ENCODE results near the gene DIPK1C. TPM values are rescaled to one million over a fixed set of nuclear protein-coding genes. Genes with fewer than 3 reads are reported as not detected.

Gene DIPK1C
- total RNA-seq, 1 experiment from 2014 or later = not detected

DNA sequence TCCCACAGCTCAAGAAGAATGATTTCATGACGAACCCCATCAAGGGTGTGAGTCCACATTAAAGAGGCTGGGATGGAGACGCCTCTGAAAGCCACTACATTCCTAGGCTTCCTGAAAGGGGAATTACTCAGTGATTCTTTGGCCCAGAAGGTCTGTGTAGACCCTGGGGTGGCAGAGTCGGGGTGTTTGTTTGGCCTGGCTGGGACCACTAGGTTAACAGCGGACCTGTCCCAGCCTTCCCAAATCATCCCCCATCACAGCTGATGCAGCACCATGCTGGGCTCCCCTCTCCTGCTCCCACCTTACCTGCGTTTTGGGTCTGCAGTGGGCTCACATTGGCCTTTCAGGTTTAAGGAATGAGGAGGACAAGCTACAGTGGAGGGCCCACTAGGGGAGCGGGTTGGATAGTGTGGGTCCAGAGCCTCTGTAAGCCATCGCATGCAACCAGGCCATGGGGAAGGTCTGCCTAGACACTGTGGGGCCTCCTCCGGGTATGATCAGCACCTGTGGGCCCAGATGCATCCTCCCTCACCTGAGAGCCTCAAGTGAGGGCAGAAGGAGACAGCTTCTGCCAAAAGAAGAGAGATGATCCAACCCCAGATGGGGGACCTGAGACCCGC is 16.2 kb downstream of the DIPK1C start:
- Mint-ChIP-seq H3K27me3 (ENCODE audit: insufficient read depth, unreplicated experiment) (no peaks in the 10 kb centered on the region), H3K27ac (ENCODE audit: unreplicated experiment) (no peak overlapping the region), H3K9me3 (ENCODE audit: unreplicated experiment) (no peaks in the 10 kb centered on the region), H3K4me3 (ENCODE audit: unreplicated experiment) (no peak overlapping the region), H3K36me3 (ENCODE audit: insufficient read depth, unreplicated experiment) (no peaks in the 10 kb centered on the region), H3K4me1 (ENCODE audit: low read depth, unreplicated experiment) (no peaks in the 10 kb centered on the region)
- DNase-seq = no peak
- BruUV-seq (replicated peaks) = no TSS peak
- intact Hi-C loops (cut with micrococcal nuclease; ENCODE audit: unreplicated experiment) = no loop called here
- Histone ChIP-seq H3K4me1 (no peaks in the 10 kb centered on the region), H3K4me3 (ENCODE audit: low read depth, low read length) (no peak overlapping the region), H3K9me3 (no peaks in the 10 kb centered on the region), H3K36me3 (ENCODE audit: control insufficient read depth, insufficient read depth, low read length) (no peaks in the 10 kb centered on the region), H3K27me3 (replicated peaks; ENCODE audit: control insufficient read depth, insufficient read depth, low read length) (no peaks in the 10 kb centered on the region)
- ChIA-PET POLR2A (no interaction called here), CTCF (no interaction called here)
- TF ChIP-seq, protein P1, sequence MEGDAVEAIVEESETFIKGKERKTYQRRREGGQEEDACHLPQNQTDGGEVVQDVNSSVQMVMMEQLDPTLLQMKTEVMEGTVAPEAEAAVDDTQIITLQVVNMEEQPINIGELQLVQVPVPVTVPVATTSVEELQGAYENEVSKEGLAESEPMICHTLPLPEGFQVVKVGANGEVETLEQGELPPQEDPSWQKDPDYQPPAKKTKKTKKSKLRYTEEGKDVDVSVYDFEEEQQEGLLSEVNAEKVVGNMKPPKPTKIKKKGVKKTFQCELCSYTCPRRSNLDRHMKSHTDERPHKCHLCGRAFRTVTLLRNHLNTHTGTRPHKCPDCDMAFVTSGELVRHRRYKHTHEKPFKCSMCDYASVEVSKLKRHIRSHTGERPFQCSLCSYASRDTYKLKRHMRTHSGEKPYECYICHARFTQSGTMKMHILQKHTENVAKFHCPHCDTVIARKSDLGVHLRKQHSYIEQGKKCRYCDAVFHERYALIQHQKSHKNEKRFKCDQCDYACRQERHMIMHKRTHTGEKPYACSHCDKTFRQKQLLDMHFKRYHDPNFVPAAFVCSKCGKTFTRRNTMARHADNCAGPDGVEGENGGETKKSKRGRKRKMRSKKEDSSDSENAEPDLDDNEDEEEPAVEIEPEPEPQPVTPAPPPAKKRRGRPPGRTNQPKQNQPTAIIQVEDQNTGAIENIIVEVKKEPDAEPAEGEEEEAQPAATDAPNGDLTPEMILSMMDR (IDR thresholded peaks at IDR 0.05; ENCODE audit: insufficient read depth in 1 of 2, low read depth in 1 of 2, low read length in 1 of 2, severe bottlenecking in 1 of 2, unreplicated experiment in 1 of 2) = no peak

DNA sequence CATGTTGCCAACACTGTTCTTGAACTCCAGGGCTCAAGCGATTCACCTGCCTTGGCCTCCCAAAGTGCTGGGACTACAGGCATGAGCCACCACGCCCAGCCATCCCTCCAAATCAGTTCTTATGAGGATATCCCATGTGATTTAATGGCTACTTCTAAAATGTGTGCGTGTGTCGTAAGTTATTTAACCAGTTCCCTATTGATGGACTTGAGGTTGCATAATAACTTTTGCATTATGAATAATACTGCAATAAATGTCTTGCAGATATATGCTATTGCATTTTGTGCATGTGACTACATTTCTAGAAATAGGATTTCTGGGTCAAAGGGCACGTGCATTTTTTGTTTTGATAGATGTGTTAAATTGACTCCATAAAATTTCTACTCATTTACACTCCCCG is 19.0 kb downstream of the DIPK1C start:
- intact Hi-C loops (cut with micrococcal nuclease; ENCODE audit: unreplicated experiment) = no loop called here
- H3K36me3 Mint-ChIP-seq (ENCODE audit: insufficient read depth, unreplicated experiment) = no peaks in the 10 kb centered on the region
- H3K9me3 ChIP-seq = no peaks in the 10 kb centered on the region
- no peaks in the 10 kb centered on the region for H3K4me1 Mint-ChIP-seq (ENCODE audit: low read depth, unreplicated experiment)
- H3K36me3 ChIP-seq (ENCODE audit: control insufficient read depth, insufficient read depth, low read length) = no peaks in the 10 kb centered on the region
- TF ChIP-seq, protein P1 (IDR thresholded peaks at IDR 0.05; ENCODE audit: insufficient read depth in 1 of 2, low read depth in 1 of 2, low read length in 1 of 2, severe bottlenecking in 1 of 2, unreplicated experiment in 1 of 2) = no peak
- POLR2A ChIA-PET = no interaction called here
- no peak overlapping the region for H3K4me3 ChIP-seq (ENCODE audit: low read depth, low read length)
- no peaks in the 10 kb centered on the region for H3K27me3 Mint-ChIP-seq (ENCODE audit: insufficient read depth, unreplicated experiment)
- no peaks in the 10 kb centered on the region for H3K27me3 ChIP-seq (replicated peaks; ENCODE audit: control insufficient read depth, insufficient read depth, low read length)
- DNase-seq = no peak
- no peak overlapping the region for H3K27ac Mint-ChIP-seq (ENCODE audit: unreplicated experiment)
- no peaks in the 10 kb centered on the region for H3K4me1 ChIP-seq
- no peaks in the 10 kb centered on the region for H3K9me3 Mint-ChIP-seq (ENCODE audit: unreplicated experiment)
- BruUV-seq (replicated peaks) = no TSS peak
- H3K4me3 Mint-ChIP-seq (ENCODE audit: unreplicated experiment) = no peak overlapping the region
- CTCF ChIA-PET = no interaction called here

DNA sequence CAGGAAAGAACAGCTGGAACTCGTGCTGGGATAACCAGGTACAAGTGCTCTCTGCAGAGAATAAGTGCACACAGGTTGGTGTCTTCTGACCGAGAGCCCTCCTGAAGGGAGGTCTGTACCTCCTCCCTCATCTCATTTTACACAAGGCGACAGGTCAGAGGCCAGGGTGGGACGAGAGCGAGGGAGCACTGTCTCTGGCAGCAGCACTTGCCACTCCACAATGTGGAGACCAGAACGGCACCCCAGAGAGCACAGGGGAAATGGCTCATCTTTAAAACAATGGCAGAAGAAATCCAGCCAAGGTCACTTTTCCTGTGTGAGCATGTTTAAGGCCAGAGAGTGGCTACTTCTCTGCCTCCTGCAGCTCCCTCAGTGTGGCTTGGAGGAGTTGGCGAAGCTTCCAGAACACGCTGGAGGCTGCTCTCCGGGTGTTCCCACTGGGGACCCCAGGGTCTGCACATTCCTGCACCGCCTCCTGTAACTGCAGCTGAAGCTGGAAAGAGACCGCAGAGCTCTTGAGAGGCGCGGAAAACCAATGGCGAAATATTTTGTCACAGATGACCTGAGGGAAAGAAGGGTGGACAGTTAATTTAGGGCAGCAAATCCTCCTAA is 20.8 kb downstream of the DIPK1C start:
- H3K36me3 Mint-ChIP-seq (ENCODE audit: insufficient read depth, unreplicated experiment) = no peaks in the 10 kb centered on the region
- no TSS peak for BruUV-seq (replicated peaks)
- no peak for DNase-seq

More for the DNA sequence above, 20.8 kb downstream of the DIPK1C start:
- intact Hi-C loops (cut with micrococcal nuclease; ENCODE audit: unreplicated experiment) = no loop called here
- Mint-ChIP-seq H3K4me1 (ENCODE audit: low read depth, unreplicated experiment) (no peaks in the 10 kb centered on the region), H3K27me3 (ENCODE audit: insufficient read depth, unreplicated experiment) (no peaks in the 10 kb centered on the region), H3K9me3 (ENCODE audit: unreplicated experiment) (no peaks in the 10 kb centered on the region), H3K27ac (ENCODE audit: unreplicated experiment) (no peak overlapping the region), H3K4me3 (ENCODE audit: unreplicated experiment) (no peak overlapping the region)
- TF ChIP-seq, protein P1 (IDR thresholded peaks at IDR 0.05; ENCODE audit: insufficient read depth in 1 of 2, low read depth in 1 of 2, low read length in 1 of 2, severe bottlenecking in 1 of 2, unreplicated experiment in 1 of 2) = no peak
- Histone ChIP-seq H3K27me3 (replicated peaks; ENCODE audit: control insufficient read depth, insufficient read depth, low read length) (no peaks in the 10 kb centered on the region), H3K4me3 (ENCODE audit: low read depth, low read length) (no peak overlapping the region), H3K9me3 (no peaks in the 10 kb centered on the region), H3K4me1 (no peaks in the 10 kb centered on the region), H3K36me3 (ENCODE audit: control insufficient read depth, insufficient read depth, low read length) (no peaks in the 10 kb centered on the region)
- ChIA-PET POLR2A (no interaction called here), CTCF (no interaction called here)
